Stomach (tissue), 4 donors: Measurements from ENCODE around the gene STARD7.
"Not testable (repeated sequence)": the region's sequence is repeated elsewhere in the genome, so short reads cannot be mapped to it uniquely, and the experiment has no call there.

Source experiments
- EP300 ChIP-seq: sonication (generic); formaldehyde crosslinking; IDR thresholded peaks from one replicate; pipeline ENCODE4 v1.6.1; 2017; ENCODE audit warnings: antibody characterized with exemption
- POLR2A ChIP-seq, 4 donors: fragments of 450-650 bp; IDR thresholded peaks; one replicate each; pipeline ENCODE4 v1.6.1; 2016; ENCODE audit warnings: antibody characterized with exemption in 4 of 4, control low read depth in 2 of 4, mild to moderate bottlenecking in 1 of 4, moderate library complexity in 1 of 4
- TF ChIP-seq, protein P1 (sequence below), 7 experiments: fragments of 450-650 bp in 4 of 7; fragments of 200-600 bp in 3 of 7; sonication (generic) in 3 of 7; IDR thresholded peaks; one replicate each; pipeline ENCODE4 v1.5.1; 2016 to 2019; ENCODE audit warnings: antibody characterized with exemption in 7 of 7, control low read depth in 2 of 7, mild to moderate bottlenecking in 1 of 7

DNA sequence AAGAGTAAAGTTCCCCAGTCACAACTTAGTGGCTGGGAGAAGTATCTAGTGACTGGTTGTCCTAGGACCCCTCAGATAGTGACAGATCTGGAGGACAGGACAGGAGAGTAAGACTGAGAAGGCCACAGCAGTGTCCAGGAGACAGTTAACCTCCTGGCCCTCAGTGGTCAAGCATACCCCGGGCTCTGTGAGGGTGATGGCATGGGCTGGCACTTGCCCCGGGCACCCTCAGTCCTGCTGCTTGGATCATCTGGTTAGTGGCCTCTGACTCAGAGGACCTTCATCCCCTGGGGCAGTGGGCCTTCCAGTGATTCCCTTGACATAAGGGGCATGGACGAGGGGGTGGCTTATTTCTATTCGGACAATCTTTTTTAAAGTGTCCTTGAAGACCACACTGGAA is 11.3 kb upstream of the STARD7 start:
- TF ChIP-seq, protein P1, sequence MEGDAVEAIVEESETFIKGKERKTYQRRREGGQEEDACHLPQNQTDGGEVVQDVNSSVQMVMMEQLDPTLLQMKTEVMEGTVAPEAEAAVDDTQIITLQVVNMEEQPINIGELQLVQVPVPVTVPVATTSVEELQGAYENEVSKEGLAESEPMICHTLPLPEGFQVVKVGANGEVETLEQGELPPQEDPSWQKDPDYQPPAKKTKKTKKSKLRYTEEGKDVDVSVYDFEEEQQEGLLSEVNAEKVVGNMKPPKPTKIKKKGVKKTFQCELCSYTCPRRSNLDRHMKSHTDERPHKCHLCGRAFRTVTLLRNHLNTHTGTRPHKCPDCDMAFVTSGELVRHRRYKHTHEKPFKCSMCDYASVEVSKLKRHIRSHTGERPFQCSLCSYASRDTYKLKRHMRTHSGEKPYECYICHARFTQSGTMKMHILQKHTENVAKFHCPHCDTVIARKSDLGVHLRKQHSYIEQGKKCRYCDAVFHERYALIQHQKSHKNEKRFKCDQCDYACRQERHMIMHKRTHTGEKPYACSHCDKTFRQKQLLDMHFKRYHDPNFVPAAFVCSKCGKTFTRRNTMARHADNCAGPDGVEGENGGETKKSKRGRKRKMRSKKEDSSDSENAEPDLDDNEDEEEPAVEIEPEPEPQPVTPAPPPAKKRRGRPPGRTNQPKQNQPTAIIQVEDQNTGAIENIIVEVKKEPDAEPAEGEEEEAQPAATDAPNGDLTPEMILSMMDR (IDR thresholded peaks at IDR 0.05), result not testable (repeated sequence)
- not testable (repeated sequence) for TF ChIP-seq POLR2A (IDR thresholded peaks at IDR 0.05); EP300
